Dermis microvascular lymphatic vessel endothelial cell (primary cell): ENCODE results near the gene ERC1. TPM values are rescaled to one million over a fixed set of nuclear protein-coding genes. Genes with fewer than 3 reads are reported as not detected.
A peak's percentile ranks its signal among the peaks of the same experiment; 100 is the strongest.

Source experiments
- DNase-seq, 2 donors: peaks; one replicate each; pipeline versions ENCODE4 v3.0.0 to v3.0.0-alpha.2; 2010; ENCODE audit warnings: low read depth in 2 of 2
- total RNA-seq: library from RNA; depleted of rRNA; stranded (reverse); fragments of >200 nt; gene quantifications from 2 replicates; pipeline ENCODE4 v1.2.1, GENCODE V29; 2014

ERC1 gene
- total RNA-seq, 1 donor from 2014 or later, result 18.4 TPM

DNA sequence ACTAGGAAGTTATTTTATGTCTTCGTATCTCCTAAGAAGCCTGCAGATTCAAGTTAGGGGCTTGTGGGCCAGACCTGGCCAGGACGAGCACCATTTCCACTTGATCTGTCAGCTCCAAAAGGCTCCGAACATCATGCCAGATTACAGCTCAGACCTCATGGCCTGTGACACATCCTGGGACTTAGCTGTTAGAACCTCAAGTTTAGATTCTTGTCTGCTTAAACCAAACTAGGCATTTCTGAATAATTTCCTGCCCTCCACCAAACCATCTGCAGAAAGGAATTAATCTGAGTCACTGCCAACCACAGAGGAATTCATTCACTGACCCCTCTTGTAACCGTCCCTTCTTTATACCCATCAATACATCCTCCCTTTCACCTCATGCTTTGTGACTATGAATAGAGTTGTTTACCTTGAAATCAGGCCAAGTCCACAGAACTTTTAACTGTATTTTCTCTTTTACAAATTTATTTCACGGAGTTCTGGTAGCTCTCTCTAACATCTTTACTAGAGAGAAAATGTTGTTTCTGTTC, 483.1 kb downstream of the ERC1 start:
- peak; percentile 32 to 91 for DNase-seq

DNA sequence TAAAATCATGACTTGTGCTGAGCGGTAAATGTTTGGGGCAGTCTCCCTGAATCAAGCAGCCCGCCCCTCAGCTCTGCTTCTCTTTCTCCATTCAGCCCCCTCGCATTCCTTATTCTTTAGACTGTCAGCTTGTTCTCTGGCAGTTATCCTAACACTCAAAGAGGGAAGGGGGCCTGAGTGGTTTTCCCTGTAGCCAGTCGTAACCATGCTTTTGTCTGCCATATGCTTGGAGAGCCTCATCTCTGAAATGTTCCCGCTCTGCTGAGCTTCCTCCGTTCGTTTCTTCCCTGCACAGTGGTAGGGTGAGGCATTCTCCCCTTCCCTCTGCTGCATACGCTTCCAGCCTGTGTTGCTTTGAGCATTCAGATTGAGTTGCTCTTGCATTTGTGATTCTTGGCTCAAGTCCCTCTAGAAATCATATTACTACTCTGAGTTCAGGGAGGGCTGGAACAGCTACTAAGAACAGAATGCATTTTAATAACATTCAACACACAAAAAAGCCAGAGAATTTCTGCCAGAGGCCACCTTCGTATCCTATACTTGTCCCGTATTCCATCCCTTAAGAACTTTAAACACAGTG, 483.6 kb downstream of the ERC1 start:
- peak in 1 of 2 donors; percentile 75 for DNase-seq

DNA sequence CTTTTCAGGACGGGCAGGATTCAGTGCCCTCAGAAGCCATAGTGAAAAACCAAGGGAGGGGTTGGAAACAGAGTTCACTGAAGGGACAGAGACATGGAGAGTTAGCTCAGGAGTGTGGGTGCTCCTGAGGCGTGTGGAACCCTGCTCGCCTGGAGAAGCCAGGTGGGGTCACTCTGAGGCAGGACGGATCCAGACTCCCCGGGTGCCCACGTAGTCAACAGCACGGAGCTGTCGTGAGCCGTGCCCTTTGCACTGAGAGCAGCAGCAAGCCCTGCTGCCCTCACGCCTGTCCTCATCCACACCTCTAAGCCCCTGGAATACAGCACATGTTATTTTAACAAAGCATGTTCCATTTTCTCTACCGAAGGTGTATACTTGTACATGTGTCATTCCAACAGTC, 488.6 kb downstream of the ERC1 start:
- no peak for DNase-seq

DNA sequence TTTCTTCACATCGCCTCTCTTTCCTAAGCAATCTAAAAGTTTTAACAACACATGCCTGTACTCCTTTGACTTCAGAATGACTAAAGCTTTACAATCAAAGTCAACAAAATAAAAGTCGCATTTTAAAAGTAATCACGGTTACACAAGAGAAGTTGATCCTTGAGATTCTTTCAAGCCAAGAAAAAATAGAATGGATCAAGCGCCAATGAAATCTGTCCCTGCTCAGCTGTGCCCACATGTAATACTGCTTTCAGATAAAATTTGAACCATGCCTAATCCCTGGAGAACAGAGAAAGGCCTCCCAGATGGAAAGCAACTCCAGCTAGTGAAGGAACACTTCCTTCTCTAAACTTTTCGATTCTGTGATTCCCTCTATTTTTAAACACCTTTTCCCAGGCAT, 490.3 kb downstream of the ERC1 start:
- DNase-seq, result no peak

DNA sequence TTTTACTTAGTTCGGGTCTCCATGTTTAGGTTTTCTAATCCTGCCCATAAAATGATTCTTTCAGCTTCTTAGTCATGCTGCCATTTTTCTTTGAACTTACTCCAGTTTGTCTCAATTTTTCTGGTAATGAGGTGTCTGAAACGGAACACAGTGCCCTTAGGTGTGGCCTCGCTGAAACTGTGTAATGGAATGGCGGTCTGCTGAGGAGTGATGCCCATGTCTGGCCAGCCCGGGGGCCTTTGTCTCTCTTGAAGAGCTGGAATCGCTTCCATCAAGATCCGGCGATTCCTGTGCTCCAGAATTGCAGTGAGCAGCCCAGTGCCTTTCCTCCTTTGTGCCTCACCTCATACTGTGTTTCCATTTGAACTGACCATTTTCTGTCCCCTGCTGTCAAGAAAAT, 490.9 kb downstream of the ERC1 start:
- no peak for DNase-seq

DNA sequence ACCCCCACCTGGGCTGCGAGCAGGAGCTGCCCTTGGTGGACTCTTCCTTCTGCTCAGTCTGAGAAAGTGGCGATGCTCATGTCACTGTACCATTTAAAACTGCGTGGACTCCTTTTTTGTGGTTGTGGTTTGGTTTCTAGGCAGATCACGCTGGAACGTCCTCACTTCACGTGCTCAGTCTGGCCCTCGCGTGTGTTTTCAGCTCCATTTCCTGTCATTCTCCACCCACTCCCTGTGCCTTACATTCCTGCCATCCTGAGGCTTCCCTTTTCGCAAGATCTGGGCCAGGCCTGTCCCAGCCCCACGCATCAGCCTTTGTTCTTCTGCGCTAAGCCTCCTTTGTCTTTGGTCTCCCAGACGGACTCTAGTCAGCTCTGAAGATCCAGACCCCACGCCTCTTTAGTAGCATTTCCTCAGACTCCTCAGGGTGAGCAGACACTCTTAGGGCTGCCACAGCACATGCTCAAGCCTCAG, 497.9 kb downstream of the ERC1 start:
- DNase-seq, result no peak

DNA sequence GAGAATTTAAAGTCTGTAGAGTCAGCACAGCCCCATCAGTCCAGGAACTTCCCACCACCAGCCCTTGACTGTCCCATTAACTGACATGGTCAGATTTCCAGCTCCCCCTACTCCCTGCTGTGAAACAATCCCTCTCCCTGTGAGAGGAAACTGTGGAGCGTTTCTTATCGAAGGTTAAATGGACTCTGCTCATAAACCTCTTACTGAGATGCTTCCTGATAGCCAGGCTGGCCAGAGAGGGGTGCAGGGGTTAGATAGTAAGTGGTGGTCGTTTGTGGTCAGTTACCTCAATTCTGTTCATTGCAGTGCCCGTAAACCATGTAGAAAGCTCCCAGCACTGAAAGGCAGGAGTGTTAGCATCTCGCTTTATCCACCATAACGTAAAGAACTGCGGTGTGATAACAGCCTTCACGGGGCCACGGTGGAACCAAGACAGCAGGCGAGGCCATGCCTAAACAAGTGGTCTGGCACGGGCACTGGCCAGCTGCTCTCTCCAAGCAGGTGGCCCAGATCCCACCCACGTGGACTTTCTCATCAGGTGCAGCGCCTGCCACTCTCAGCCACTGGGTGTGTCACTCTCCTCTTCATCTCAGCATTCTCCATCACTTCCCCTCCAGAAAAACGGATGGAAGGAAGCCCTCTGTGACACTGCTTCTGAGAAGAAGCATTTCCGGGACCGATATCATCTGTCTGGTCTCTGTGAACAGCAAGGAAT, 501.1 kb downstream of the ERC1 start:
- DNase-seq, result no peak

DNA sequence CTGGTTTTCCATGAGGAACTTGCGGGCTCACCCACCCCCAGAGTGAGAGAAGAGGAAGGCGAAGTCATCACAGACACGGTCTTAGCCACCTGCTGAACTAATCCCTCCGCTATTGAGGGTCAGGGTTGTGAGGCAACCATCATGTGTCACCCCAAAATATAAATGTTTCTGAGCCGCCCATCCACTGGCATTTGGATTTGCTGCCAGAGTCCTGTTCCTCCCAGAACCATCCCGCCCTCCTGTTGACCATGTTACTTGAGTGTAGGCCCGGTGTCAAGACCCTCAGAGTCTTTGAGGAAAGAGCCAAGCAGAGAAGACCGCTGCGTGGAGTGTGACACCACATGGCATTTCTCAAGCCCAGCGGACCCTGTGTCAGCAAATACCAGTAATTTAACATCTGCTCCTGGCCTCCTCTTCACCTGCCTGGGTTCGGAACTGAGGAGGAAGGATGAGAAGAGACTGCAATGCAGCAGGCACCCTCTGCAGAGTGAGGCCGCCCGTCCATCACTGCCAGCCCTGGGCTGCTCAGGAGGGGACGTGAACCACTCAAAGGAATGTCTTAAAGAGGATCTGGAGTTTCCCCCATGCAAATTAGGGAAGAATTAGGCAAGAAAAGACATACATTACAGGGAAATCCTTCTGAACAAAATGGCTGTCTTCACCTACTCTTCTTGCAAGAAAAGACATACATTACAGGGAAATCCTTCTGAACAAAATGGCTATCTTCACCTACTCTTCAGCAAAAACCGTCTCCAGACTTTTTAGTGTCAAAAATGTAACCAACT, 502.9 kb downstream of the ERC1 start:
- DNase-seq, result no peak

DNA sequence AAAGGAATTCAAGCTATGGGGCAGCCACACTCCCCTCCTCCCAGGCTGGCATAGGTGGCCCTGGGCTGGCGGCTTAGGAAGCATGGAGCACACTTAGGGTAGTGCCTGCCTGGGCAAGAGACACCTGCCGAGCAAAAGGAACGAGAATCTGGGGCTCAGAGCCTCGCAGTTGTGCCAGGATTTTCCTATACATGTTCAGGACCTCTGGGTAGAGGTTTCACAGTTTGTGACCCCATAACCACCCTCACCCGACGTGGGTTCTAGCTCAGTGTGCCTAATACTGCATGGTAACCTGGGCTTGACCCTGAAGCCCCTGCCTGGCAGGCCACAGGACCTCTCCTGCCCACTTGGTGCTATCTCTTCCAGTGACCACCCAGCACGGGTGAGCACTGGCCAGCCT, 503.8 kb downstream of the ERC1 start:
- DNase-seq, result no peak

DNA sequence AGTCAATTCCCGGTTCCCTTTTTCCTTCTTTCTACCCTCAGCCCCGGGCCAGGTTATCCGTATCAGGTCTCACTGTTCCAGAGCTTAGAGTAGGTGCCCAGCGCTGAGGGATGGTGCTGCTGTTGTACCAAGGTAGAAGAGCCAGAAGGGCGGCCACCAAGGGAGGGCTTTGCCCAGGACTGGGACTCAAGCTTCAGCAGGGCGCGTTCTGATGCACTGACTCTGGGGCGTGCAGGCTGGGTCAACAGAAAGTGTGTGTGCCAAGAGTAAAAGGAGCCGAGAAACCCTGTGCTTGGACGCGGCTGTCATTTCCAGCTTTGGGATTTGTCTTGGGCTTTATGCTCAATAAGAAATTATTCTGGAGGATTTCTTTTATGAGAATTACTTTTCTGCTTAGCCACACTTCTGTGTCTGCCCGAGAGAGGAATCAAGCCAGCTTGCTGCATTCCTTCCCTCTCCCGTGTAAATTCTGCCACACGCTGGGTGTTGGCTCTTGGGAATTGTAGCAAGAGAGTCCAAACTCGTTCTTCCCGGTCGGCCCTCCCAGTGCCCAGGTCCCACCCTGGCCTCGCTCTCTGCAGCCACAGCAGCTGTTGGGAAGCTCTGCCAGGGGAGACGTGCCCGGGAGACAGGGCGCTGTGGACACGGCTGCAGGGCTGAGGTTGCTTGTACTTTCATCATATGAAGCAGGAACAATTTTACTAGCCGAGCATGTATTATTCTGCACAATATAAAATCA, 505.3 kb downstream of the ERC1 start:
- DNase-seq, result no peak

DNA sequence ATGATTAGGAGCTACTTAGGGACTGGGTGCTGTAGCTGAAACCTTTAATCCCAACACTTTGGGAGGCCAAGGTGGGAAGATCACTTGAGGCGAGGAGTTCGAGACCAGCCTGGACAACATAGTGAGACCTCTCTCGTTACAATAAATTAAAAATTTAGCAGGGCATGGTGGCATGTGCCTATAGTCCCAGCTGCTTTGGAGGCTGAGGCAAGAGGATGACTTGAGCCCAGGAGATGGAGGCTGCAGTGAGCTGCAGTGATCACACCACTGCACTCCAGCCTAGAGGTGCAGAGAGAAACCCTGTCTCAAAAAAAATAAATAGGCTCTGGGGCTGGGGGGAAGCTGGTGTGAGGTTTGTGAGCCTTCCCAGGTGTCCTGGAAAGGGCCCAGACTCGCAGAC, 506.1 kb downstream of the ERC1 start:
- DNase-seq, result no peak

DNA sequence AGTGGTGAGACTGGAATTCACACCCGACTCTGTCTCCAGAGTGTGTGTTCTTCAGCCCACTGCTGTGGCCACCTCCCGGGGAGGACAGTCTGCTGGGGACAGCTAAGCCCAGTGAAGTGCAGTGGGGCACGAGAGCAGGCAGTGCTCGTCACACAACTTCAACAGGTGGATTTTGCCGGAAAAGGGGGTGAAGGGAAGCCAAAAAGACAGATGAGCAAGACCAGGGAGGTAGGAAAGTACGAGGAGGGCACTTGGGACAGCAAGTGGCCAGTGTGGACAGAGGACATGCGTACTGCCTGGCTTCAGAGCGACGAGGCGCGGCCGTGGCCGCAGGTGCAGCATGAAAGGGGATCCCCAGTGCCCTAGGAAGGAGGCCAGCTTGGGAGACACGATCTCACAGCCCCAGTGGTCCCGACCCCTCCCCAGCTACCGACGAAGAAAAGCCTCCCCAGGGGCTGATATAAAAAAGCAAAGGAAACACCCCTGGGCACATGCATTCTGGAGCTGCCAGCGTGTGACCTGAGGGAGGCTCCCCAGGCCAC, 507.2 kb downstream of the ERC1 start:
- no peak for DNase-seq

DNA sequence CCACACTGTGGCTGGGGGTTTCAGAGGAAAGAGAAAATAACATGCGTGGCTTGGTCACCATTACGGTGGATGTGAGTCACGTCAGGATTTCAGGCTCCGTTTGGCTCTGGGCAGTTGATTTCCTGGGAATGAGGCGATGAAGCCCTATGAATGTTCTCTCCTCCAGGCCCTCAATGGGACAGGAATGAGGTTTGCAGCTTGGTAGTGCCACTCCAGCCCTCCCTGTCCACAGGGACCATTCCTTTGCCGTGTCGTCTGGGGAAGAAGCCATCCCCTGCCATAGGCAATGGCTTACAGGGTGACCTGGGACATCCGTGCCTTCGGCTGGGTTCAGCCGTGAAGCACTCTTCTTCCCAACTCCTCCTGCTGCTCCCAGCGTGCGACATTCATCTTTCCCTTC, 508.3 kb downstream of the ERC1 start:
- no peak for DNase-seq

DNA sequence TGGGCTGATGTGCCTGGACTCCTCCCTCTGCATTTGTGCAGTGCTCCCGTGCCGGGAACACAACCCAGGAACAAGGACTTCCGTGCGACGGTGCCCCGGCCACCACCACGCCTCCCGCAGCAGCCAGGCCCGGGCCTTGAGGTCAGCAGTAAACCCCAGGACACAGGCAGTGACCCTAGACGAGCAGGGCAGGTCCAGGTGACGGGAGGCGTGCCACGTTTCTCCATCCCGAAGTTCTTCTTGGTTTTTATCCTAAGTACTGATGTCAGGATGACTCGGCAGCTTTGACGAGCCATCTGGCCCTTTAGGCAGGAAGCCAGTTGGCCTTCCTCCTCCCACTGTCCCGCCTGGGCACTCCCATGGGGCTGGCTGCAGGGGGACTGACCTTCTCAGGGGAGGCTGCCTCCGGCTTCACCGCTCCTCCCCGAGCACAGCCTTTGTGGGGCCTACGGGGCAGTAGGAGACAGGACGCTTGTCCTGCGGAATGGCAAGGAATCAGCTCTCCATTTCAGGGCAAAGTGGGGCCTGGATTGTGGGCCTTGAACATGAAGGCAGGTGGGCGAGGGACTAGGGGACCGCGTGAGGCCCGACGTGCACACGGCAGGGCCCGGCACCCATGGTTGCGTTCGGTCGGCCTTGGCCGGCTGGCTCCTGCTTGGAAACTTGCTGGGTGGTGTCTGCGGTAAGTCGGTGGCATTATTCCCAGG, 509.2 kb downstream of the ERC1 start:
- no peak for DNase-seq

DNA sequence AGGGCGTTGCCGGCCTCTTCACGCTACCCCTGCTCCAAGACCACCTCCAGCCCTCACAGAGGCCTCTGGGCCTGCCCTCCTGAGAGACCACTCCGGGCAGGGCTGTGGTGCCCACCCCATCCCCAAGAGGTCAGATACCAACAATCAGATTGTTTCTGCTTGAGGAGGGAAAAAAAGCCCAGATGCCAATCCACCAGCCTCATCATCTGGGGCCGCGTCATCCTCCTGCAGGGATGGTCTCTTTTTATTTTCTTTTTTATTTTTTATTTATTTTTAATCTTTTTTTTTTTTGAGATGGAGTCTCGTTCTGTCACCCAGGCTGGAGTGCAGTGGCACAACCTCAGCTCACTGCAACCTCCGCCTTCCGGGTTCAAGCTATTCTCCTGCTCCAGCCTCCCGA, 510.0 kb downstream of the ERC1 start:
- no peak for DNase-seq

DNA sequence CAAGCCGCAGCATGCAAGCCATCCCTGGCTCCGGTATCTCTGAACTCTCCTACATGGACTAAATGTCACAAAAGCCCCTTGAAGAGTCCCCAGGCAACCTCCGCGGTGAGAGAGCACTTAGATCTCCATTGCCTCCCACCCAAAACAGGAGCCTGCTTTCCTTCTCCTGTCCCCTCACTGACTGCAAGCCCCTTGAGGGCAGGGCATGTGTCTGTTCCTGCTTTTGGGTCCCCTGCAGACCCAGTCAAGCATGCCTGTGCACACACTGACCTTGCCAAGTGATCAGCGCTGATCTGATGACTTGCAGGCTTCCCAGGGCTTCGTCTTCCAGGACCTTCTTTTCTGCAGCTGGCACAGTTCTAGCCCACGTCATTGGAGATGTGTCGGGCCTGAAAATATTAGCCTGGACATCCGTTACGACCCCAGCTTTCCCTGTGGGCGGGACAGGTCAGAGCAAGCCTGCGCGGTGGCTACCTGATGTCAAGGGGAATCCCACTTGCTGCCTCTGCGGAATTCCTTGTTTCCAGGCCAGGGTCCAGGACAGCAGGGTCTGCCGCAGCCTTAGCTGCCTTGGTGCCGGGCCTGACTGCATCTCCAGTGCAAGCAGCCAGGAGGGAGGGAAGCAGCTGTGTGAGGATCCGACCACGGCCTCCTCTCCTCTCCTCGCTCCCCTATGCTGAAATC, 510.8 kb downstream of the ERC1 start:
- no peak for DNase-seq

DNA sequence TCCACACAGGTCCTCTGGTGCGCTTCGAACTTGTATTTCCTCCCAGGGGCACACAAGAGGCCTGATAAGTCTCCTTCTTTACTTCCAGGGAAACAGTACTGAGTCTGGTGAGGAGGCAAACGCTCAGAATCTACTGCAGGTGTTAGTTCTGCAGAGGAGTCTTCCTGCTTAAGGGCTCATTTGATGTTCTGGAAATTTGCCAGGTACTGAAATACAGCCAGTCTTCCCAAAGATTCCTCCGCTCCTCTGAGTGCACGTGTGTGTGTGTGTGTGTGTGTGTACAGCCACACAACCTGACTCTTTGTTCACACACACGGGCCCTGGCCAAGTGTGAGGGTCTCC, 511.3 kb downstream of the ERC1 start:
- DNase-seq, result no peak

DNA sequence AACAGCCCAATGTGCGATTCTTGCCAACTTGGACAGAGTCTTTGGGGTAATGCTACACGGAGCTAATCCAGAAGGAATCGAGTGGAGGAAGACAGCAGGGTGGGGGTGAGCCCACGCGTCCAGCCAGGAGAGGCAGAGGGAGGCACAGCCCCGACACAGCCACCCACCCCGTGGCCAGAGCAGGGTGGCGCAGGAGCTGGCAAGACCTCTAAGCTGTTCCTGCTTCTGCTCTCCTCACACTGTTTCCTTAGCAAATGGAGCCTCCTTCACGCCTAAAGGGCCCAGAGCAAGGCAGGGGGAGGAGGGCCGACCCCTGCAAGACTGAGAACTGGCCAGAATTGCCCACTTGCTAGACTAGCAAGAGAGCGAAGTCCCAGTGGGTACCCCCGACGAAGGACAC, 511.8 kb downstream of the ERC1 start:
- no peak for DNase-seq

DNA sequence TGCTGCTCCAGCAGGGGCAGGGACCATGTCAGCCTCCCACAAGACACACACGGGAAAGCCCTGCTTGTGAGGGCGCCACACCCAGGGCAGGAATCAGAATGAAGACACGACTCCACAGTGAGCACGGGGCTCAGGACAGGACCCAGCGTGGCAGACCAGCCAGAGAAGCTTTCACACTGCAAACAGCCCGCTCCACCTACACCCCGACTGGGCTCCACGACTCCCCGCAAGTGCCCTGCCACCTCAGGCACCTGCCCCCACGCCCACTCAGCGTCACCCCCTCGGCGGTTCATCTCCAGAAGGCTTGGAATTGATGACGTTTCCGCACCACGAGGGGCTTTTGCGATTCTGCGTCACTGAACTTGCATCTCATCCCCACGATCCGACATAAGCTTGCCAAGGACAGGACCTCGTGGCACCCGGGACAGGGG, 512.3 kb downstream of the ERC1 start:
- DNase-seq, result no peak

DNA sequence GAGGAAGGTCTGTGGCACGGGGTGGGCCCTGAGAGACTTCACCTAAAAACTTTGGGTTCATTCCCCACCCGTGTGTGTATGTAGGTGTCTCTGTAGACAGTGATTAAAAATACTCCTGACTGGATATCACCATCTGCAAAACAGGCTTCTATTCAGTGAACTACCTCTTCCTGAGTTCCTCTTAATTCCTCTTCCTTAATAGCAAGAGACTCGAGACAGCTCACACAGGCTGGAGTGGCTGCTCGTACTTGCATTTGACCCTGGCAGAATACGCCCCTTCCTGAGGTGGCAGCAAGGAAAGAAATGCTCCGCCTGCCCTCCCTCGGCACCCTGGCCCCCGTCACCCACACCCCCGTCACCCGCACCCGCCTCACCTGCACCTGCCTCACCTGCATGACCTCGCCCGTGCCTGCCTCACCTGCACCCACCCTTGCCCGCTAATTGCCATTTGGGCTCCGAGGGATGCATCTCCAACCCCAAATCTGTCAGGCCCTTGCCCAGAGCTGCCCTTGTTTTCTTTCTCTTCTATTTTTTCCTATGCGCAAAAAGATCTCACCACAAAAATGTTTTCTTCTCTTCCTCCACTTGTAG, 513.4 kb downstream of the ERC1 start:
- DNase-seq, result no peak
